GM19193 (cell line): ENCODE measurements around the gene PPP1R15B.

Experiments used
- POLR2A ChIP-seq: IDR thresholded peaks from 4 replicates; pipeline ENCODE4 v1.6.1; 2011; ENCODE audit not compliant: insufficient read depth, insufficient read length; ENCODE audit errors: extremely low read depth

PPP1R15B gene

DNA sequence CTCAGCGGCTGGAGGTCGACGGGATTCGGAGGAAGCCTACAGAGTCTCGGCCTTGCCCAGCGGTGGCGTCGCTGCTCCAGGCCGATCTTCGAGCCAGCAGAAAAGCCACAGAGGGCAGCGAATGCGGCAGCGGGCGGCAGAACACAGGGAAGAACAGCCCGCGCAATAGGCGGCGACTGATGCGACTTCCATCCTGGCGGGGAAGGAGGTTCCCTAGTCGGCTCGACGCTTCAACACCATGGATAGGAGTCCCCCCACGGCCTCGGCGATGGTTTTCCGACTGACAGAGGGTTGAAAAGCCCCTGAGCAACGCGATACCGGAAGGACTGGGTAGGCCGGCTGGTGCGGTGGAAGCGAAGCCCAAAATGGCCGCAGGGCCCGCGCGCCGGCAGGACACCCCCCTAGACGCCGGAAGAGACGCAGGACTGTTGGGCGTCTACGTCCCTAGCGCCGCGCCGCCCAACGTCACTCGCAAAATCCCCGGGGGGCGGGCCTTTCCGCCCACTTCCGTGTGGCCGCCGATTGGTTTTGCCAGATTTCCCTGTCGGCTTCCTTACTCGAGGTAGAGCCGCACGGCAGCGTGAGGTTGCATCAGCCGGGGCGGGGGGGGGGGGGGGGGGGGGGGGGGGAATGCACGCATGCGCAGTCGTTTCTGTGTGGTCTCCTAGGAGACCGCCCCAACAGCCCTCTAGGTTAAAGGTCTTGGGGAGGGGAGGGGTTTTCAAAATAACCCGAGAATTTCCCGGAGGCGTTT, at the start of gene PPP1R15B:
PPP1R15B (minus strand) TSS at position 367 of the 754 bp plus-strand sequence. CDS start 406 bp downstream, outside the sequence.
- peak; percentile 95 for TF ChIP-seq POLR2A

DNA sequence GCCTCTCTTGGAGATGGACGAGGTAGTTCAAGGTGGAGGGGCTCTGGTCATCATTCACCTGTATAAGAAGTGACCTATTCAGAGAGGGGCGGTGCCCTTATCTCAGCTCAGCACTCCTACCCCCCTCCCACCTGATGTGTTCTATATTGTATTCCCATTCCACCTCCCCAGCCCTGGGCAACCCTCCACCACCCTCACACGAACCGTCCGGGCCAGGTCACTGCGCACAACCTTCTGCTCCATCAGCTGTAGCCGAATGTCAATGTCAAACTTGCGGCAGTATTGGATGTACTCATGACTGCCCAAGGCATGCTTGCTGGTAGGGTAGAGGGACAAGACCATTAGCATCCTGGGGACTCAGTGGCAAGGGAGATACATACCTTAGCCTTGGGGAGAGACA, 48.7 kb upstream of the PPP1R15B start:
- TF ChIP-seq POLR2A: no peak

DNA sequence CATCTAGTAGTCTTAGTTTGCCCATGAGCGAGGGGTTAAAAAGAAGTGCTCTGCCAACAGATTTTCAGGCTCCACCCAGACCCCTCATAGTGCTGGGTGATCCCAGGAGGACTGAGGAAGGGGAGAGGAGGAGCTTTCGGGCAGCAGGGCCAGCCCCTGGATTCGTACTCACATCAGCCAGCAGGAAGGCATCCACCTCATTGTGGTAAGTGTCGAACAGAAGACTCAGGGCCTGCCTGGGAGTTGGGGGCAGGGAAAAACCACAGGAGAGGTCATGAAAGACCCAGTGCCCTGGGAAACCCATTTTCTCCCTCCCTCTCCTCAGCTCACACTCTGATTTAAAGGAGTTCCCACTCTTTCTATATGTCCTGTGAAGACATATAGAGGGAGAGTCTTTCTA, 48.1 kb upstream of the PPP1R15B start:
- no peak for TF ChIP-seq POLR2A

DNA sequence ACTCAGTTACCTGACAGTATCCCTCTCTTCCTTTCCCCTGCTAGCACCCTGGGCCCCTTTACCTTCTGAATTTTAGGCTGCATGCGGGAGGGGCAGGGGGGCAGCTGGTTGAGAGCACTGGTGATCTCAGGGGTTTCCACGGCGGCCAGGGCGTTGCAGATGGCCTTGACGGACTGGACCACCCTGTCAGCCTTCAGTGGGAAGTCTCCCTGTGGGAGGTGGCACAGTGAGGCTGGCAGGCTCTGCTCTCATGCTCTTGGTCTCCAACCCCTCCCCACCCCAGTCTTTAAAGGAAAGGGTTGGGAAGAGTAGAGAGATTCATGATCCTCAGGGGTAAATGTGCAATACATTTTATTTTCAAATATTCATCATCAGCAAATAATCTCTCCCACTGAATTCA, 46.0 kb upstream of the PPP1R15B start:
- TF ChIP-seq POLR2A: no peak

DNA sequence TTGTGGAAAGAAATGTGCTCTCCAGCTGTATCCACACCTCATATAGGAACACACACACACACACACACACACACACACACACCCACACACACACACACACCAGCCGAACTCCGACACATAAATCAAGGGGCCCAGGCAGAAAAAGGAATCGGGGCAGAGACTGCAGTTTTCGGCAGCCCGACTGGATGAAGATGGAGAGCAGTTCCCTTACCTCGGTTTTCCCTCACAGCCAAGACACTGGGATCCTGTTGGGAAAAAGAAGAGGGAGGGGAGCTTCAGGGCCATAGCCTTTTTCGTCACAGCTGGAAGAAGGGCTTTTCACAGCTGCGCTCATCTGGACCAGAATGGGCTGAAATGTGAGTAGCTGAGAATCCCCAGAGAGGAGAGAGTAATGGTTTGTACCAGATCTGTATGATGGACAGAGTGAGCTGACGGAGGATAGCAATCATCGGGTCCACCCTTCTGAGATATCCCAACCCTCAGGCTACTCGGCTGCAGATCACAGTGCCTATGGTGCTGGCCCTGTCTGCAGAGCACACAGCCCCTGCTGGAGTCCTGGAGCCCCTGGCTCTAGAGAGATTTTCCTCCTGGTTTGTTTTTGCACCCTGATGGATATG, 45.3 kb upstream of the PPP1R15B start:
- TF ChIP-seq POLR2A: no peak

DNA sequence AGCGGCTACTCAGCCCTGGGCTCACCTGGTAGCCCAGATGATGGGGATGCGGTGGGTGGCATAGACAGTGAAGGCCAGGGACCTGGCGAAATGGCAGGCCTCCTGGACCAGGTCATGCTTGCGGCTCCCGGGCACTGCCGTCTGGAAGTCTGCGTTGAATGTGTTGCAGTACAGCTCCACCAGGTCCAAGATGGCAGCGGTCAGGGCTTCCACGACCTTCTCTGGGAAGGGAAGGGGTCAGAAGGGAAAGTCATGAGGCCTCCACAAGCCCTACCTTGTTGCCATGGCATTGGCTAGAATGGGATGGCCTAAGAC, 44.2 kb upstream of the PPP1R15B start:
- TF ChIP-seq POLR2A: no peak

DNA sequence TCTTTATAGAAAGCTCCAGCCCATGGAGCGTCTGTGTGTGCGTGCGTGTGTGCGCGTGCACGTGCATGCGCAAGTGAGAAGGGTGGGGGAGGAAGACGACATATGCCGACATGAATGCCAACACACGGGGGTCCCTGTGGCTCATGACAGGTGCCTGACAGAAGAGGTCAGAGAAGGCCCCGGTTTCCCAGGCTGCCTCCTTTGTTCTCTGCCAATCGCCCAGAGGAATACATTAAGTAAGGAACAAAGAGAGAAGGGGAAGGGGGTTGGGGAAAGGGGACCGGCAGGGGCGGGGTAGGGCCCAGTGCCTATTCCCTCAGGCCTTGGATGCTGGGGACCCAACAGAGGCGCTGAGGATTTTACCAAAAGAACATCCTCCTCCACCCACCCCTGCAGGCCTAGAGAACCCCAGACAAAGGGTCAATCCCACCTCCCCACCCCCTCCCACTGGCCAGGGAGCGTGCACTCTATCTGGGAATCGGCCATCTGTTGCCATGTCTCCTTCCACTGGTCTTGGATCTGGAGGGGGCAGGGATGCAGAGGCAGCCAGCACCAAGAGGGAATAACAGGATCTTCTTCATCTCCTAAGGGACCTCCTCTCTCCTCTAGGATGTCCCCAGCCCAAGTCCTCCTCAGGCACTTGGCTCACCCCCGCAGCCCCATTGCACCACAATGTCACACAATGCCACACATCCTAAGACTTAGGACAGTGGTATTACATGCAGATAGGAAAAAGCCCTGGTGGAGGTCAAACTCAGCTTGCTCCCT, 43.6 kb upstream of the PPP1R15B start:
- TF ChIP-seq POLR2A: no peak

DNA sequence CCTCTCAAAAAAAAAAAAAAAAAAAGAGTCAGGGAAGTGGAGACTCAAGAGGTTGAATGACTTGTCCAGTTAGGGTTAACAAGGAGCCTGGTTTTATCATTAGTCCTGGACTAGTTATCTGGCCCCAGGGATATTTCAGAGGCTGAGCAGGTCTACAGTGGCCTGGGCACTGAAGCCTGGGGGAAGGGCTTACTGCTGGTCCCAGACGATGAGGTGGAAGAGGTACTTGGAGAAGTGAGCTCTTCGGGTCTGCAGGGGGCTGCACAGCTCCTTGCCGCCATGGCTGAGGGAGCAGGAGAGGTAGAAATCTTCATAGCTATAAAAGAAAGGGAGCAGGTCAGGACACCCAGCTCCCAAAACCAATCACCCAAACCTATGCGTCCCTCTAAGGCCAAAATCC, 42.9 kb upstream of the PPP1R15B start:
- TF ChIP-seq POLR2A: no peak

DNA sequence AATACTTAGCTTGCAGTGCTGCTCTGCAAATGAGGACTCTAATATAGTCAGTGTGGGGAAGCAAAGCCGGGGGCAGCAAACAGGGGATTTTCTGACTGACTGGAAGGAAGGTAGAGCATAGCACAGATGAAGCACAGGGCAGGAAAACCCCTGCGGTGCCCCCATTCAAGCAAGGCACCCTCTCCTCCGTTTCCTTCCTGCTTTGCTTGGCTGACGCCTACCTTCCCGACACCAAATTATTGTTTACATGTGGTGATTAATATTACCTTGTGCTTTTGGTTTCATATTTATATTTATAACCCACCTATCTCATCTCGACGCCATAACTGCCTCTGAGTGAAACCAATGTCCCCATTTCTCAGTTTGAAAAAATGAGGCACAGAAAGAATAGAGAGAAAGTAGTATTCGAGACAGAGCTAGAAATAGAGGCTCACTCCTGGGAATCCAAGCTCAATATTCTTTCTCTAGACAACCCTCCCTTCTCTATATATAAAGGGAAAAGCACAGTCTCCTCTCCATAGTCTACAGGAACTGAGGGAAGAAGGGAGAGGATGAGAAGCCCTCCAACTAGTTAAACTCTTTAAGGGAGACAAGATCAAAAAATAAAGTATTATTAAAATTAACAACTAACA, 41.6 kb upstream of the PPP1R15B start:
- no peak for TF ChIP-seq POLR2A

DNA sequence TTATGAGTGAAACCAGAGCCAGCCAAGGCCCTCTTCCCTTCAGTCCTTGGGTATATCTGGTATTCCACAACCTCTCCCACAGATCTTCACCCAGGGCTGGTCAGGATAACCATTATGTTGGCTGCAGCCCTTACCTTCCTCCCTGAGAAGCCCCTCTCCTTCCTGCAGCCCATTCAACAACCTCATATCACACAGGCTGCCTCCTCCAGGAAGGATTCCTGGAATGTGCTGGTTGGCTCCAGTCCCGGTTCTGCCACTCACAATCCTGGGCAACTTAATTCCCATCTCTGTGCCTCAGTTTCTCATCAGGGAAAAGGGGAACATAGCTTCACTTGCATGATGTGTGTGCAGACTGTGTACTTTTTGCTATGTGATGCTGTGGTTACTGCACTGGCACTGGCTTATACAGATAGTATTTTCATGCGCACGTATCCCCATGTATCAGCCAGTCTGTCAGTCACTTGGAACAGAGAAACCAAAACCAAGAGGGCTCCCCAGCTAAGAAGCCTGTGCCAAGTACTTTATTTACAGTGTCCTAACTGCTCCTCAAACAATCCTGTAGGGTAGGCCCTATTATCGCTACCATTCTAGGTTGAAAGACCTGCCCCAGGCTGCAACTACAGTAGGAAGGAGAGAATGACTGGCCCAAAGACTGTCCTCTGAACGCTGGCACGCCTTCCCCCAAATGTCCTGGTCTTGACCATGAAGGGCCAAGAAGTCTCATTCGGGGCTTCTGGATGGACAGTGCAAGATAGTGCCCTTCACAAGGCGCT, 39.9 kb upstream of the PPP1R15B start:
- no peak for TF ChIP-seq POLR2A

DNA sequence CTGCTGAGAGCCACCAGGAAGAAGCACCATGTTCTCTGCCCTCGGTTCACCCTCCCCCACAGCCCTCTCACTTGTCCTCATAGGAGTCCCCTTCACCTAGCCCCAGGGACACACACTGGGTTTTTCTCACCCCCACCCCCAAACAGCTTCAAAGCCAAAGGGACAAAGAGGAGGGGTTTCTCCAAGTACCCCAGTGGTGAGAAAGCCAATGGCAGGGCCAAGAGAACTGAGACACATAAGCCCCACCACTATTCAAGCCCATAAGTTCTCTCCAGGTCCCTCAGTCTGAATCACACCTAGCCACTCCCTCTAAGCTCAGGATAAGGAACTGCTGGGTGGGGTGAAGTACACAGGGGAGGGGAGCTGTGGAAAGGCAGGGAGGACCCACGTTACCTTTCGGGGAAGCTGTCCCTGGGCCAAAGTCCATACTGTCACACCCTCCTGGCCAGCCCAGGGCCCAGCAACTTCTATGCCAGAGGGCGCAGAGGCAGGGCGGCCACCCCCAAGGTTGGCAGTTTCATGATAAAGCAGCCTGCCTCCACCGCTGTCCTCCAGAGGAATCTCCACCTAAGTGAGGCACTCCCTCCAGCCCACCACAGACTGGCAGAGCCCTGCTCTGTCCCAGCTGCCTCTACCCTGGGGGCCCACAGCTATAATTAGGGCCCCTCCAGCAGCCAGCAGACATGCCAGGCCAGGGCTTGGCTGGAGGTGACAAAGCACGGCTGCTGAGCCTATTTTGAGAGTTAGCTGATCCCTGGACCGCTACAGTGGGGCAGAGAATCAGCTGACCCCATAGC, 39.0 kb upstream of the PPP1R15B start:
- TF ChIP-seq POLR2A: no peak

DNA sequence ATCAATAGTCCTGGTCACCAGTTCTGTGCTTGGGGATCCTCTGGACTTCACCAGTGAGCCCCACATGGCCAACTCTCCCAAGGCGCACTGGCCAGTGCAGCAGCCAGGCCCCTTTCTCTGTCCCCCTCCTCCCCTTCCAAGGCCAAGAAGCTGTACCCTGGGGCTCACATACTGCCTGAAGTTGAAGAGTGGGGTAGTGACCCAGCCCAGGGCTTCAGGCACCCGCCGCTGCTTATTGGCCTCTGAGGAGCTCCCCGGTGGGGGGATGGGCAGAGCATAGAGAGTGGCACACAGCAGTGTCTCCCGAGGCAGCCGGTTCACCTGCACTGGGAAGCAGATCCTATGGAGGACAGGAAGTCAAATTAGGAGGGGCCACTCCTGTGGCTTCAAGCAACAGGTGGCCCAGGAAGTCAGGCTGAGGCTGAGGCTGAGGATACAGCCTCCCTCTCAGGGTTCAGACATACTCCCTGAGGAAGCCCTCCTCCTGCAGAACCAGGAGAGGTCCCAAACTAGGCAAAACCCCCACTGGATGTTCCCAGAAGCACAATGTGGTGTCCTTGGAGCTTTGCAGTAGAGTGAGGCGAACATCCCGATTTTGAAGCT, 38.2 kb upstream of the PPP1R15B start:
- TF ChIP-seq POLR2A: no peak

DNA sequence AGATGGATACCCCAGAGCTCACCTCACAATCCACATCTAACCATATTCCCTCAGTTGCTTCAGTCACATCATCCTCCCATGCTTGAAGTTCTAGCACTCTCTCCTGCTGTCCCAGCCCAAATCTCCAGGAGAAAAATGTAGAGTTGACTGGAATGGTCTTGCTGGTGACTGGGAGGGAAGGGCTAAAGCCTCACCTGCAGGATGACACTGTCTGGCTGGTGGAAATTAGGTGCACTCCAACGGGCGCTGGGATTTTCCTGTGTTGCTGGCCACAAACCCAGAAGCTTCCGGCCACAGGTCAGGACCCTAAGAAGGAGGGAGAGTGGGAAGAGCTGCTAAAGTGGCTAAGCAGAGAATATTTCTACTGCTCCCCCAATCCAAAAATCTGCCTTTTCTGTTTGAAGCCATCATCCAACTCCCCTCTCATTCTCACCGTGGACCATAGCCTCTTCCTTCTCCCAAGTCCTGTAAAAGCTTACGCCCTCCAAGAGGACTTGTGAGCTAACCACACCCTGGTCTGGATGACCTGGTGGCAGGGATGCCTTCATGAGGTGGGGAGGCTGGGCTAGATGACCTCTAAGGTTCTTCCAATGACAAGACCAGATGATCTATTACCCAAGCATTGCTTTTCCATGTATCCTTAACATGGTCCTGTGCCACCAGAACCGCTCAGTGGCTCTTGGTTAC, 37.5 kb upstream of the PPP1R15B start:
- TF ChIP-seq POLR2A: no peak
